HS-5 (cell line): ENCODE measurements around the gene ZNF528.

Experiments used
- DNase-seq: peaks from one replicate; pipeline ENCODE4 v3.0.0-alpha.2; 2012; ENCODE audit warnings: low read depth

ZNF528 gene

GRCh38 chr19:52397310-52398080 is at the start of gene ZNF528:
ZNF528 (plus strand) TSS chr19:52397849; CDS start chr19:52402014, 4,165 bp downstream.
- peak; percentile 52 for DNase-seq

- DNase-seq, result no peak
Observed at GRCh38 chr19:52351512-52351911, 46.1 kb upstream of the ZNF528 start.

GRCh38 chr19:52366414-52366824 is 31.2 kb upstream of the ZNF528 start:
- DNase-seq, result no peak

- DNase-seq, result peak; percentile 26
Observed at GRCh38 chr19:52369559-52370340, 27.9 kb upstream of the ZNF528 start, which contains the start of gene ZNF880. ZNF880 (plus strand) TSS chr19:52369923; CDS start chr19:52369966, 43 bp downstream.

GRCh38 chr19:52370341-52370710 is 27.3 kb upstream of the ZNF528 start:
- DNase-seq, result no peak

GRCh38 chr19:52391135-52391534 is 6.5 kb upstream of the ZNF528 start:
- no peak for DNase-seq

- DNase-seq, result no peak
Observed at GRCh38 chr19:52398081-52398441, 412 bp downstream of the ZNF528 start.

GRCh38 chr19:52410276-52410675 is 12.6 kb downstream of the ZNF528 start:
- no peak for DNase-seq

GRCh38 chr19:52415711-52416110 is 18.1 kb downstream of the ZNF528 start:
- no peak for DNase-seq

GRCh38 chr19:52428937-52429336 is 31.3 kb downstream of the ZNF528 start, which contains the start of gene ZNF534:
ZNF534 (plus strand) TSS chr19:52429148; CDS start chr19:52431475, 2,327 bp downstream.
- DNase-seq, result no peak

- no peak for DNase-seq
Observed at GRCh38 chr19:52442179-52442578, 44.5 kb downstream of the ZNF528 start.

GRCh38 chr19:52444506-52444905 is 46.9 kb downstream of the ZNF528 start:
- no peak for DNase-seq

GRCh38 chr19:52451241-52451640 is 53.6 kb downstream of the ZNF528 start:
- no peak for DNase-seq

GRCh38 chr19:52453324-52454094 is 55.9 kb downstream of the ZNF528 start, which contains the start of gene ZNF578:
ZNF578 (plus strand) TSS chr19:52453553; CDS start chr19:52501846, 48,293 bp downstream.
- no peak for DNase-seq

GRCh38 chr19:52464798-52465470 is 67.3 kb downstream of the ZNF528 start:
- DNase-seq, result no peak
